GM10248 (cell line): Measurements from ENCODE around the gene MTHFD2L.

Experiments
- CTCF ChIA-PET: fragments of 300-600 bp; sonication (Branson Sonifier 250); formaldehyde crosslinking; extraction: SDS; loops from one replicate; lab custom pipeline; 2021; ENCODE audit warnings: antibody characterized with exemption; lab: Yijun Ruan, JAX
- POLR2A ChIA-PET: fragments of 350-650 bp; sonication (Branson Sonifier 250); formaldehyde crosslinking; extraction: SDS; loops from one replicate; lab custom pipeline; 2020; ENCODE audit warnings: antibody characterized with exemption; lab: Yijun Ruan, JAX
- DNase-seq: peaks from one replicate; pipeline ENCODE4 v3.0.0; 2012; ENCODE audit errors: extremely low spot score
- CTCF ChIP-seq: IDR thresholded peaks from 2 replicates; pipeline ENCODE4 v1.5.1; 2012; ENCODE audit warnings: mild to moderate bottlenecking, low read depth; ENCODE audit errors: extremely low read depth, missing control alignments, control extremely low read depth

The MTHFD2L gene

GRCh38 chr4:74132944-74133343 is 25.0 kb upstream of the MTHFD2L start:
- CTCF ChIA-PET: interaction anchor here (0.9 to 3.2 kb wide), 12 partner anchors 11 to 823 kb away, joined by 3 to 22 read pairs (median 4); no protein-coding TSS in a partner anchor
- no peak for DNase-seq
- POLR2A ChIA-PET: no interaction called here
- no peak for TF ChIP-seq CTCF

GRCh38 chr4:74133786-74134499 is 24.0 kb upstream of the MTHFD2L start:
- peak; percentile 71 for TF ChIP-seq CTCF

GRCh38 chr4:74134500-74134852 is 23.4 kb upstream of the MTHFD2L start:
- ChIA-PET POLR2A (no interaction called here), CTCF (interaction anchor here (0.6 to 3.2 kb wide), 29 partner anchors 9 to 821 kb away, joined by 3 to 22 read pairs (median 4); no protein-coding TSS in a partner anchor)
- DNase-seq: no peak
- TF ChIP-seq CTCF: no peak

More at GRCh38 chr4:74133786-74134499, 24.0 kb upstream of the MTHFD2L start:
- ChIA-PET POLR2A (no interaction called here), CTCF (interaction anchor here (0.6 to 3.2 kb wide), 32 partner anchors 9 to 824 kb away, joined by 3 to 22 read pairs (median 4); no protein-coding TSS in a partner anchor)
- peak; percentile 26 for DNase-seq

GRCh38 chr4:74146581-74147129 is 11.3 kb upstream of the MTHFD2L start:
- DNase-seq: no peak
- ChIA-PET CTCF (interaction anchor here (1.2 kb wide), 1 partner anchor 12 kb away, joined by 3 read pairs; no protein-coding TSS in a partner anchor), POLR2A (no interaction called here)
- no peak for TF ChIP-seq CTCF

GRCh38 chr4:74148205-74148604 is 9.7 kb upstream of the MTHFD2L start:
- no peak for TF ChIP-seq CTCF
- ChIA-PET CTCF (no interaction called here), POLR2A (no interaction called here)
- no peak for DNase-seq

GRCh38 chr4:74152836-74153235 is 5.1 kb upstream of the MTHFD2L start:
- CTCF ChIA-PET: interaction anchor here (1.4 to 2.6 kb wide), 4 partner anchors 11 to 19 kb away, joined by 3 to 12 read pairs (median 6); no protein-coding TSS in a partner anchor
- POLR2A ChIA-PET: no interaction called here

More at GRCh38 chr4:74152836-74153235, 5.1 kb upstream of the MTHFD2L start:
- DNase-seq: no peak
- no peak for TF ChIP-seq CTCF
